Stomach (tissue), 9 donors: ENCODE results near the gene MSANTD2. TPM values are rescaled to one million over a fixed set of nuclear protein-coding genes. Genes with fewer than 3 reads are reported as not detected.
"Not testable (repeated sequence)": the region's sequence is repeated elsewhere in the genome, so short reads cannot be mapped to it uniquely, and the experiment has no call there.

Experiments
- DNase-seq, 2 donors: peaks; one replicate each; pipeline versions ENCODE4 v3.0.0 to v3.0.0-alpha.2; 2013 to 2019
- H3K27ac ChIP-seq, 5 donors: fragments of 200-600 bp in 4 of 5; sonication (generic) in 4 of 5; one replicate each; pipeline ENCODE4 v1.5.1; 2013 to 2019; ENCODE audit warnings: mild to moderate bottlenecking in 1 of 5, moderate library complexity in 1 of 5
- H3K27me3 ChIP-seq, 3 donors: fragments of 200-600 bp; sonication (generic); one replicate each; pipeline ENCODE4 v1.5.1; 2017 to 2019; ENCODE audit warnings: mixed run types in 1 of 3
- H3K36me3 ChIP-seq, 4 donors: fragments of 200-600 bp; sonication (generic); 1 replicate in 3 of 4; 2 replicates in 1 of 4; pipeline ENCODE4 v1.5.1; 2016 to 2019
- H3K4me1 ChIP-seq, 4 donors: fragments of 200-600 bp; sonication (generic); one replicate each; pipeline ENCODE4 v1.5.1; 2016 to 2019
- H3K4me3 ChIP-seq, 4 donors: fragments of 200-600 bp; sonication (generic) in 3 of 4; one replicate each; pipeline ENCODE4 v1.5.1; 2016 to 2019; ENCODE audit warnings: mild to moderate bottlenecking in 1 of 4
- H3K9me3 ChIP-seq, 4 donors: fragments of 200-600 bp; sonication (generic); one replicate each; pipeline ENCODE4 v1.5.1; 2016 to 2019
- CTCF ChIP-seq, 7 experiments: fragments of 450-650 bp in 4 of 7; fragments of 200-600 bp in 3 of 7; sonication (generic) in 3 of 7; IDR thresholded peaks; one replicate each; pipeline ENCODE4 v1.5.1; 2016 to 2019; ENCODE audit warnings: antibody characterized with exemption in 7 of 7, control low read depth in 2 of 7, mild to moderate bottlenecking in 1 of 7
- EP300 ChIP-seq: sonication (generic); formaldehyde crosslinking; IDR thresholded peaks from one replicate; pipeline ENCODE4 v1.6.1; 2017; ENCODE audit warnings: antibody characterized with exemption
- POLR2A ChIP-seq, 4 donors: fragments of 450-650 bp; IDR thresholded peaks; one replicate each; pipeline ENCODE4 v1.6.1; 2016; ENCODE audit warnings: antibody characterized with exemption in 4 of 4, control low read depth in 2 of 4, mild to moderate bottlenecking in 1 of 4, moderate library complexity in 1 of 4
- POLR2AphosphoS5 ChIP-seq, 3 donors: sonication (generic); formaldehyde crosslinking; IDR thresholded peaks; one replicate each; pipeline ENCODE4 v1.6.1; 2016; ENCODE audit warnings: antibody characterized with exemption in 3 of 3
- WGBS, 5 donors: extraction: QIAGEN DNeasy Blood & Tissue Kit in 3 of 5; methylation state at CpG; one replicate each; pipeline versions ENCODE4 v1.1.5 to v1.1.7; 2013 to 2018; 5-methylcytosine and 5-hydroxymethylcytosine counted together
- intact Hi-C: fragments of 100-400 bp; cut with DNase I; formaldehyde crosslinking; loops from one replicate; pipeline ENCODE4 v1.15.1; 2023; ENCODE audit warnings: low total_unique reads
- polyA plus RNA-seq, 3 donors: library from polyadenylated mRNA; stranded (reverse); fragments of 200-250 nt; gene quantifications; one replicate each; pipeline ENCODE4 v1.2.3, GENCODE V29; 2013
- total RNA-seq, 5 donors: library from RNA; depleted of rRNA; stranded (reverse); fragments of >200 nt; gene quantifications; one replicate each; pipeline versions ENCODE4 v1.1.0 to v1.2.3, GENCODE V29; 2014 to 2016
- donor health status: healthy with polysubstance abuse.
- donor health status: Bipolar disorder and iron deficiency.
- donor health status: healthy.

MSANTD2 gene
- total and polyA plus RNA-seq, 8 donors = 2.8 to 40.2 (median 8.3) TPM

- DNase-seq = no peak
These were observed 17.2 kb downstream of the MSANTD2 start for GRCh38 chr11:124783002-124783401.

GRCh38 chr11:124779568-124779967 is 20.6 kb downstream of the MSANTD2 start:
- Histone ChIP-seq H3K4me3 (no peak overlapping the region), H3K36me3 (peaks cover 0 to 4% (median 1%) of the 10 kb centered on the region in 4 donors), H3K9me3 (no peaks in the 10 kb centered on the region), H3K4me1 (peaks cover 0 to 27% (median 5%) of the 10 kb centered on the region in 4 donors), H3K27ac (no peak overlapping the region), H3K27me3 (no peaks in the 10 kb centered on the region)
- 24 to 48% (median 36%) methylated on average over 1 of the region's 1 CpG for WGBS, 5 donors
- intact Hi-C loops = no loop called here
- DNase-seq = no peak
- TF ChIP-seq EP300 (no peak), POLR2AphosphoS5 (IDR thresholded peaks at IDR 0.05) (no peak), CTCF (IDR thresholded peaks at IDR 0.05) (no peak), POLR2A (IDR thresholded peaks at IDR 0.05) (no peak)

More at GRCh38 chr11:124783002-124783401, 17.2 kb downstream of the MSANTD2 start:
- peaks cover 0 to 3% (median 0%) of the 10 kb centered on the region in 4 donors for H3K36me3 ChIP-seq
- no peaks in the 10 kb centered on the region for H3K27me3 ChIP-seq
- H3K9me3 ChIP-seq = no peaks in the 10 kb centered on the region
- H3K27ac ChIP-seq = no peak overlapping the region
- whole genome bisulfite sequencing, 5 donors = 74 to 85% (median 78%) methylated on average over 4 of the region's 4 CpGs
- TF ChIP-seq EP300 (no peak), POLR2A (IDR thresholded peaks at IDR 0.05) (no peak), POLR2AphosphoS5 (IDR thresholded peaks at IDR 0.05) (no peak), CTCF (IDR thresholded peaks at IDR 0.05) (no peak)
- intact Hi-C loops = no loop called here
- H3K4me3 ChIP-seq = no peak overlapping the region
- H3K4me1 ChIP-seq = peaks cover 0 to 27% (median 7%) of the 10 kb centered on the region in 4 donors

- Histone ChIP-seq H3K4me1 (peaks cover 0 to 18% (median 5%) of the 10 kb centered on the region in 4 donors), H3K36me3 (peaks cover 0 to 17% (median 3%) of the 10 kb centered on the region in 4 donors), H3K27ac (no peak overlapping the region), H3K9me3 (no peaks in the 10 kb centered on the region), H3K27me3 (no peaks in the 10 kb centered on the region), H3K4me3 (no peak overlapping the region)
- no peak for DNase-seq
- WGBS, 5 donors = 81 to 87% (median 86%) methylated on average over 2 of the region's 2 CpGs
- TF ChIP-seq EP300 (no peak), POLR2AphosphoS5 (IDR thresholded peaks at IDR 0.05) (no peak), POLR2A (IDR thresholded peaks at IDR 0.05) (no peak), CTCF (IDR thresholded peaks at IDR 0.05) (no peak)
- intact Hi-C loops = no loop called here
These were observed 21.9 kb downstream of the MSANTD2 start for GRCh38 chr11:124778281-124778680.

- Histone ChIP-seq H3K9me3 (no peaks in the 10 kb centered on the region), H3K4me3 (no peak overlapping the region), H3K27ac (no peak overlapping the region), H3K27me3 (no peaks in the 10 kb centered on the region), H3K4me1 (peaks cover 0 to 11% (median 5%) of the 10 kb centered on the region in 4 donors), H3K36me3 (peaks cover 0 to 23% (median 12%) of the 10 kb centered on the region in 4 donors)
- TF ChIP-seq POLR2A (IDR thresholded peaks at IDR 0.05) (no peak), POLR2AphosphoS5 (IDR thresholded peaks at IDR 0.05) (no peak), CTCF (IDR thresholded peaks at IDR 0.05) (no peak), EP300 (no peak)
- intact Hi-C loops = no loop called here
- WGBS, 5 donors = 82 to 92% (median 89%) methylated on average over 7 of the region's 7 CpGs
- no peak for DNase-seq
These were observed 23.2 kb downstream of the MSANTD2 start for GRCh38 chr11:124776865-124777645.

- 89 to 97% (median 95%) methylated on average over 6 of the region's 6 CpGs for WGBS, 5 donors
- H3K4me1 ChIP-seq, H3K4me3 ChIP-seq, H3K27ac ChIP-seq, DNase-seq, H3K9me3 ChIP-seq, intact Hi-C loops, H3K27me3 ChIP-seq: not testable (repeated sequence)
- H3K36me3 ChIP-seq = peaks cover 17 to 67% (median 62%) of the 10 kb centered on the region in 4 donors
These were observed 29.2 kb downstream of the MSANTD2 start for GRCh38 chr11:124770959-124771358.
